K562 (cell line): ENCODE data around the gene TADA1. TPM values are rescaled to one million over a fixed set of nuclear protein-coding genes. Genes with fewer than 3 reads are reported as not detected.

Experiments
- ATF6 ChIP-seq: sonication (generic); formaldehyde crosslinking; IDR thresholded peaks from 2 replicates; pipeline ENCODE4 v1.4.0; 2020; ENCODE audit warnings: mild to moderate bottlenecking, missing genetic modification reagents
- BRD4 ChIP-seq: fragments of 200-600 bp; sonication (generic); IDR thresholded peaks from 2 replicates; pipeline ENCODE4 v1.6.1; 2017; ENCODE audit warnings: inconsistent platforms
- HDAC1 ChIP-seq, 2 experiments: fragments of 450-650 bp; IDR thresholded peaks; 2 replicates each; pipeline ENCODE4 v1.6.1; 2016 to 2017; ENCODE audit warnings: inconsistent platforms in 1 of 2, mild to moderate bottlenecking in 1 of 2, moderate library complexity in 1 of 2
- HNRNPLL ChIP-seq: fragments of 200-400 bp; formaldehyde crosslinking; IDR thresholded peaks from 2 replicates; pipeline ENCODE4 v1.6.1; 2017; ENCODE audit warnings: low read length, low read depth, mild to moderate bottlenecking; ENCODE audit not compliant: poor library complexity, severe bottlenecking
- ID3 ChIP-seq, 2 experiments: fragments of 250-450 bp in 1 of 2; fragments of 450-650 bp in 1 of 2; sonication (Bioruptor Pico) in 1 of 2; IDR thresholded peaks; 2 replicates each; pipeline versions ENCODE4 v1.6.1 to v1.8.0; 2016 to 2021; ENCODE audit warnings: mild to moderate bottlenecking in 2 of 2, moderate library complexity in 2 of 2, missing compliant biosample characterization in 1 of 2, missing genetic modification characterization in 1 of 2
- KDM5B ChIP-seq: fragments of 200-600 bp; sonication (generic); IDR thresholded peaks from 2 replicates; pipeline ENCODE4 v1.6.1; 2012; ENCODE audit warnings: low read depth, mild to moderate bottlenecking, moderate library complexity, low read length, control low read depth, inconsistent platforms; ENCODE audit not compliant: insufficient replicate concordance
- NCOR1 ChIP-seq: fragments of 450-650 bp; IDR thresholded peaks from 2 replicates; pipeline ENCODE4 v1.6.1; 2016; ENCODE audit warnings: mild to moderate bottlenecking, moderate library complexity
- NR2C1 ChIP-seq, 2 experiments: fragments of 450-650 bp; IDR thresholded peaks; 2 replicates each; pipeline ENCODE4 v1.6.1; 2017; ENCODE audit warnings: mild to moderate bottlenecking in 2 of 2, antibody characterized with exemption in 1 of 2, inconsistent platforms in 1 of 2, missing compliant biosample characterization in 1 of 2, missing genetic modification characterization in 1 of 2
- NR3C1 ChIP-seq: sonication (generic); formaldehyde crosslinking; IDR thresholded peaks from 2 replicates; pipeline ENCODE4 v1.8.1; 2022; ENCODE audit warnings: missing genetic modification reagents
- NRF1 ChIP-seq, 2 experiments: fragments of 450-650 bp; IDR thresholded peaks in 1 of 2; conservative IDR thresholded peaks in 1 of 2; 2 replicates each; pipeline ENCODE4 v1.6.1; 2014; ENCODE audit warnings: mild to moderate bottlenecking in 2 of 2
- PTRF ChIP-seq: fragments of 450-650 bp; IDR thresholded peaks from 2 replicates; pipeline ENCODE4 v1.6.1; 2016; ENCODE audit warnings: mild to moderate bottlenecking, missing genetic modification characterization, missing compliant biosample characterization
- SRF ChIP-seq, 2 experiments: fragments of 250-450, 450-650 bp in 1 of 2; sonication (Bioruptor Pico) in 1 of 2; sonication (generic) in 1 of 2; formaldehyde crosslinking; IDR thresholded peaks; 2 replicates each; pipeline versions ENCODE4 v1.5.0 to v1.5.1; 2020 to 2022; ENCODE audit warnings: mild to moderate bottlenecking in 1 of 2, missing genetic modification reagents in 1 of 2
- TFAM ChIP-seq: fragments of 250-450 bp; sonication (Bioruptor Pico); conservative IDR thresholded peaks from 2 replicates; pipeline ENCODE4 v1.5.0; 2021; ENCODE audit warnings: mild to moderate bottlenecking, moderate library complexity
- ZFX ChIP-seq: sonication (generic); formaldehyde crosslinking; IDR thresholded peaks from 2 replicates; pipeline ENCODE4 v1.8.0; 2022; ENCODE audit warnings: mild to moderate bottlenecking, missing genetic modification reagents, moderate library complexity
- ZMIZ1 ChIP-seq, 2 experiments: fragments of 150-350 bp in 1 of 2; IDR thresholded peaks; 2 replicates each; pipeline ENCODE4 v1.6.1; 2012 to 2016; ENCODE audit warnings: low read depth in 2 of 2, low read length in 2 of 2, mild to moderate bottlenecking in 1 of 2, moderate library complexity in 1 of 2
- ZNF589 ChIP-seq: fragments of 200-800 bp; sonication (Bioruptor generic); IDR thresholded peaks from 2 replicates; pipeline ENCODE4 v1.6.1; 2016; ENCODE audit warnings: low read depth, missing genetic modification characterization, missing compliant biosample characterization
- ZNF695 ChIP-seq: fragments of 450-650 bp; formaldehyde crosslinking; IDR thresholded peaks from 2 replicates; pipeline ENCODE4 v1.4.0; 2020; ENCODE audit warnings: mild to moderate bottlenecking, moderate library complexity
- polyA plus RNA-seq, 8 experiments: library from polyadenylated mRNA; depleted of rRNA in 4 of 8; stranded (reverse) in 5 of 8; unstranded in 3 of 8; fragments of >200 nt; fragmentation: Nextera tagmentation in 2 of 8; fragmentation: Illumina TruSeq in 1 of 8; extraction: Ambion mirVana in 2 of 8; extraction: Trizol in 1 of 8; gene quantifications; 2 replicates each; pipeline versions ENCODE4 v1.2.1 to v1.2.3, GENCODE V29; 2011 to 2014; ENCODE audit warnings: inconsistent platforms in 1 of 8, missing spikeins in 1 of 8
- total RNA-seq, 7 experiments: library from RNA; depleted of rRNA in 6 of 7; stranded (reverse); fragments of >200 nt in 6 of 7; fragmentation: Illumina TruSeq in 2 of 7; extraction: Trizol in 2 of 7; gene quantifications; 2 replicates each; pipeline versions ENCODE4 v1.2.1 to v1.2.3, GENCODE V29; 2011 to 2021; ENCODE audit warnings: low replicate concordance in 1 of 7

Gene TADA1
- total and polyA plus RNA-seq, 9 of the 15 experiments (the other 6 are each of a cell fraction or from before 2014, with no cell fraction given) = 15.9 to 76.5 (median 28.7) TPM

- TF ChIP-seq ZMIZ1 (IDR thresholded peaks at IDR 0.05; ENCODE audit: low read depth in 2 of 2, low read length in 2 of 2) (0 out of 4 replicates have a peak, but pooled peaks of 1 of the 2 experiments have one; percentile 7), TFAM (CRISPR knock-in tag) (no peak), HNRNPLL (no peak), KDM5B (peak; percentile 11), HDAC1 (IDR thresholded peaks at IDR 0.05) (no peak), PTRF (no peak), SRF (CRISPR knock-in tag; IDR thresholded peaks at IDR 0.05) (no peak), ZFX (CRISPR knock-in tag) (no peak), NRF1 (conservative IDR thresholded peaks at IDR 0.05 in 1 of 2, IDR thresholded peaks at IDR 0.05 in 1 of 2) (peak; percentile 25 to 50; a peak in 2 of 4 replicates), NR3C1 (CRISPR knock-in tag) (no peak), BRD4 (0 out of 2 replicates have a peak, but pooled peaks have one; percentile 61), ZNF589 (0 out of 2 replicates have a peak, but pooled peaks have one; percentile 33), NCOR1 (no peak), ZNF695 (CRISPR knock-in tag) (no peak), ATF6 (0 out of 2 replicates have a peak, but pooled peaks have one; percentile 12), NR2C1 (IDR thresholded peaks at IDR 0.05) (0 out of 2 replicates have a peak, but pooled peaks have one; percentile 3), NR2C1 (tag; IDR thresholded peaks at IDR 0.05) (no peak), ID3 (CRISPR knock-in tag; IDR thresholded peaks at IDR 0.05) (no peak), ID3 (tag; IDR thresholded peaks at IDR 0.05) (no peak)
Measured at GRCh38 chr1:166876540-166876838, 425 bp upstream of the TADA1 start (continued).
